A673 (cell line): ENCODE results near the gene ITSN1.

Experiments
- CTCF ChIP-seq: fragments of 300-800, 200-600 bp; sonication (generic); conservative IDR thresholded peaks from 2 replicates; pipeline ENCODE4 v1.5.1; 2017; ENCODE audit warnings: low read depth, mild to moderate bottlenecking, antibody characterized with exemption, low read length, moderate library complexity, mixed read lengths
- EZH2 ChIP-seq: fragments of 200-600 bp; sonication (generic); IDR thresholded peaks from 2 replicates; pipeline ENCODE4 v1.6.1; 2017; ENCODE audit warnings: borderline replicate concordance, low read depth, mild to moderate bottlenecking, mixed read lengths, antibody characterized with exemption, low read length; ENCODE audit not compliant: poor library complexity, severe bottlenecking

- TF ChIP-seq EZH2 = no peak
- TF ChIP-seq CTCF = no peak
These were observed 49.8 kb downstream of the ITSN1 start for GRCh38 chr21:33691945-33692603.
